GM19099 (cell line): Measurements from ENCODE around the gene AMBN.

Experiments
- POLR2A ChIP-seq: IDR thresholded peaks from 3 replicates; pipeline ENCODE4 v1.6.1; 2011; ENCODE audit warnings: low read depth; ENCODE audit not compliant: insufficient read length; ENCODE audit errors: extremely low read depth

AMBN gene, protein sequence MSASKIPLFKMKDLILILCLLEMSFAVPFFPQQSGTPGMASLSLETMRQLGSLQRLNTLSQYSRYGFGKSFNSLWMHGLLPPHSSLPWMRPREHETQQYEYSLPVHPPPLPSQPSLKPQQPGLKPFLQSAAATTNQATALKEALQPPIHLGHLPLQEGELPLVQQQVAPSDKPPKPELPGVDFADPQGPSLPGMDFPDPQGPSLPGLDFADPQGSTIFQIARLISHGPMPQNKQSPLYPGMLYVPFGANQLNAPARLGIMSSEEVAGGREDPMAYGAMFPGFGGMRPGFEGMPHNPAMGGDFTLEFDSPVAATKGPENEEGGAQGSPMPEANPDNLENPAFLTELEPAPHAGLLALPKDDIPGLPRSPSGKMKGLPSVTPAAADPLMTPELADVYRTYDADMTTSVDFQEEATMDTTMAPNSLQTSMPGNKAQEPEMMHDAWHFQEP

DNA sequence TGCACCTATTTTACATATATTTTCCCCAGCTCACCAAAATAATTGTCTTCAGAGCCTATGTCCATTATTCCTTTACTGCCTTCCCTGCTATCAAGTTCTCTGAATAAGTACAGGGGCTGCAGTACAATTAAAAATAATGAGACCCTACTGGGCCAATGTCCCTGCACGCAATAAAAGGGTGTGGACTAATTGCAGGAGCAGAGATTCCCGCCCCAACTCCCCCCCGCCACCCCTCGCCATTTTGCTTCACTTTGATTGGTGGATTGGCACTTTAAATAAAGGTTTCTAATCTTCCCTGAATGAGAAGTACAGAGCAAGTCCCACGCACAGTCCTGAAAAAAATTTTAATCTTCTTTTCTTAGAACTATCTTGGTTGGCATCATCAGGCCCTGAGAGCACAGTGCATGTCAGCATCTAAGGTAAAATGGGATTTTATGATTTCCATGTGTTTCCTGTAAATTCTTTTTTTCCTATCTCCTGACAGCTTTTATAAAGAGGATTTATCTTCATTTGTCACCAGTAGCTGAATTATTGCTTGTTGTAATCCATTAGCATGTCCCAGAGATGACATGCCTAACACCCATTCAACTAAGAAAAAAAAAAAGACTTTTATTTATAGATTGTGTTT, at the start of gene AMBN:
Gene AMBN (plus strand): TSS at position 302 of the 628 bp plus-strand sequence. CDS start 103 bp downstream, at position 405.
- no peak for TF ChIP-seq POLR2A

DNA sequence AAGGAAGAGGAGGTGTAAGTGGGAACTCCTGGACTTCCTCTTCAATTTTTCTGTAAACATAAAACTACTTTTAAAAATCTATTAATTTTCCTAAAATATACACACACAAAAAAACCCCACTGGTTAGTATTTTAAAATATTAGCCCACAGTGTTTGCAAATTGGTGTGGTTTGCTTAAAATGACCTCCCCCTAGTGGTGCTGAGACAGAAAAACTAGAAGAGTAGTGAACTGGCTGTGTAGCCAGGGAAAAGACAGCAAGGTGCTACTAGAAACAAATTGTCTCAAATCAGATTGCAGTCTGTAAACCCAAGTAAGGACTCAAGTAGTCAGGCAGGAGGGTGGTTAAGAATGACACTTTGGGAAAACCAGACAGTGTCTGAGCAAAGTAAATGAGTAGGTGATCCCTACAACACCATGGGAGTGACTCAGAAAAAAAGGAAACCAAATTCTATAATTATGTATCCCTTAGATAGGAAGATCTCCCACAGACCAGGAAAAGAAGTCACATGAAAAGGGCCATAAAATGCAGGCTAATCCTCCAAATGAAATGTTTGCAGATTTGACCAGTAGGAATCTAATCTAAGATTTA, 47.7 kb upstream of the AMBN start:
- TF ChIP-seq POLR2A, result no peak

DNA sequence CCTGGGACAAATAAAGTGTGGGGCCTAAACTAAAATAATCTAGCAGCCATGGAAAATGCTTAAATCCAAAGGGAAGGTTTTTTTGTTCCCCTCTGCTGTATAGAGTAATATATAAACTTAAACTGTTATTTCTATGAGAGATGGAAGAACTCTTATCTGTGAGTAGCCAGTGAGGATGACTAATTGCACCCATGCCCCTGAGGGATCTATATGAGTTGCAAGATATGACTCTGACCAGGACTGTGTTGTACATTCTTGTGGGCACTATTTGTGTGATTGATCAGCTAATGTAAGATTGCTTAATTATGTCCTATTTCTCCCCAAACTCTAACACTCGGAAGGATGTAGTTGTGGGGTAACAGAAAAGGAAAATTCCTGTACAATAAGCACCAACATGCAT, 35.2 kb upstream of the AMBN start:
- no peak for TF ChIP-seq POLR2A

DNA sequence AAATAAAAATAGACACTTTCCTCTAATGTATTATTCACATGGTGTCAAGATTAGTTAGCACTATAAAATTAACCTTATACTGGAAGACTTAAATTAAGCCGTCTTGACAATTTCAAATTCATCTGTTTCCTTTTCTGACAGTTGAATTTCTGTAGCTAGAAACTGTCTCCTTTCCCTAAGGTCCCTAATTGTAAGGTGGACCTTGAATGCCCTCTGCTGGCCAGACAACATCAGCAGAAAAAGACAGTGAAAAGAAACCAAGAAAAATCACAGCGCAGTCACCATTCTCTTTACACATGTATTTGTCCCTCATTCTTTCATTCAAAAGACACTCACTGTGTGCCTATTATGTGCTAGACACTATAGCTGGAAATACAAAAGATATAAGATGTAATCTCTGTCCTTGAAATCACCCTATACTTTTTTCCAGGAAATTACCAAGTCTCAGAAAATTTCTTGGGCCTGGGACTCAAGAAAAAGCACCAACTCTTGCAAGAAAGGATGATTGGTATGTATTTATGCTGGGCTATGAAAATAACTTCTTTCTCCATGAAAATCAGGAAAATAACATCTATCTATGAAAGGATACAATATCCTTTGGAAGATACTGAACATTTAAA, 32.7 kb upstream of the AMBN start:
- TF ChIP-seq POLR2A, result no peak

DNA sequence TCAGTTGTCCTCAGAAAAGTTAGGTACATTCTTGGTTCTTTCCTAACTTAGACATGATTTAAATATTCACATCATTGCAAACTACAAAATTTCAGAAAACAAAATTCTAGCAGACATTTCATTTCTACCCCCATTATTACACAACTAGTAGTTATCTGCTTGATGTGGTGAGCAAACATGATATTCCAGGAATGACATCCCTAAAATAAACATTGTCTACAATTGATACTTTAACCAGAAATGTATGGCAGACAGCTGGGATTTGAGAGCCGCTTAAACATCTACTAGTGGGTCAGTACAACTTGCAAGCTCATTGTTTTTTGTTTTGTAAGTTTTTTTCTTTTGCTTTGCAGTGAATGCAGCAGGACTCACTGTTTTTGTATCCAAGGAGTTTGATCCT, 32.1 kb upstream of the AMBN start:
- TF ChIP-seq POLR2A, result no peak

DNA sequence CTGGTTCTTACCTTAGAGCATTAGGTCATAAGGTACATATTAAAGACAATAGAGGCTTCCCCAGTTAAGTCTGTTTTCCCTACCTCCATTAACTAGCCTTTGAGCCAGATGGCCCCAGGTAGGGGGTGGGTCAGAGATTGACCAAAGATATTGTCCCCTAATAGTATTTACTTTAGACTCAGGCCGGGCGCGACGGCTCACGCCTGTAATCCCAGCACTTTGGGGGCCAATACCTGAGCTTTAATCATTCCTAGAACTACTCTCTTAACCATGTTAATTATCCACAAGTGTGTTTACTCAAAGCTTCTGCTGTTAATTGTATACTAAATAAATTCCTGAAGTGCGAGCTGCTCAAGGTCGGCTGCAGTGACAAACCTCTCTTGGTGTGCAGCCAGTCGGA, 28.0 kb upstream of the AMBN start:
- no peak for TF ChIP-seq POLR2A

DNA sequence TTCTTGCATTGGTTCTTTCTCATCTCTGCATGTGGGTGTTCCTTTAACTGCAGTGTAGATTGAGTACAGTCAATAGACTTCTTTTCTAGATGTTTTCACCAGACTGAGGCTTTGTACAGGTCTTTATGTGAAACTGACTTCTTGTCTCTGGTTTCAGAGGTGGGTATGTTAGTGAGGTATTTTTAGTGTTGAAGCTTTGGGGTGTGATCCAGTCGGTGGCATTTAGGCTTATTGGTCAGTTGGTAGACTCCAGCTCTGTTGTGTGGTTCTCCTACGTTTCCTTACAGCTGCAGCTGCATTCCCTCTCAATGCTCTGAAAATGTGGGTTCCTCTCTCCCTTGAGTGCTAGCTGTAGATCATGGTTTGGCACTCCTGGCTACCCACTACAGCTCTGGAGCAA, 21.3 kb upstream of the AMBN start:
- no peak for TF ChIP-seq POLR2A

DNA sequence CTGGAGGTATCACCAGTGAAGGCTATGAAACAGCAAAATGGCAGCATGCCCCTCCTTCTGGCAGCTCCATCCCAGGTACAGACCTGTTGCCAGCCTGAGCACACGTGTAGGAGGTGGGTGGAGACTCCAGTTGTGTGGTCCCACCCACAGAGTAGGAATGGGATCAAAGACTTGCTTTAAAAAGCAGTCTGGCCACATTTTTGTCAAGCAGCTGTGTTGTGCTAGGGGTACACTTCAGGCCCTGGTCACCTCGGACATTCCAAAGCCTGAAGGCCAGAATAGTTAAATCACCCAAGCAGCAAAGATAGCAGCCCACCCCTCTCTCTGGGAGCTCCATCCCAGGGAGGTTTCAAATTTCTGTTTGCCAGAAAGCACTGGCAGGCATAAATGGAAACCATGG, 20.3 kb upstream of the AMBN start:
- TF ChIP-seq POLR2A, result no peak

DNA sequence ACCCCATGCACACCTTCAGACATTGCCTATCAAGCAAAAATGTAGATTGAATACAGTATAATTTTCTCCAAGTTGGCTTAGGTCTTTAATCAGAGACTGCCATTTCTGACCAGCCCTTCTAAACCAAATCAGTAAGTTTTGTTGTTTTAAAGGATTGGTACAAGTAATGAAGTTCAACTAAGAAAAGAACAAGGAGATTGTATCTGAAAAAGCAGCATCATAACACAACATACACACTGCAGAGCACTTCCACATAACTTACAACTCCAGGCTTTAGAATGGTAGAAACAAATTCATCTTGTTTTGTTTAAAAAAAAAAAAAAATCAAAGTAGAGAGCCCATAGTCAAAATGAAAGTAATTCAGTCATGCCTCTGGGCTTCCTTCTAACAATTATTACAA, 16.1 kb upstream of the AMBN start:
- no peak for TF ChIP-seq POLR2A

DNA sequence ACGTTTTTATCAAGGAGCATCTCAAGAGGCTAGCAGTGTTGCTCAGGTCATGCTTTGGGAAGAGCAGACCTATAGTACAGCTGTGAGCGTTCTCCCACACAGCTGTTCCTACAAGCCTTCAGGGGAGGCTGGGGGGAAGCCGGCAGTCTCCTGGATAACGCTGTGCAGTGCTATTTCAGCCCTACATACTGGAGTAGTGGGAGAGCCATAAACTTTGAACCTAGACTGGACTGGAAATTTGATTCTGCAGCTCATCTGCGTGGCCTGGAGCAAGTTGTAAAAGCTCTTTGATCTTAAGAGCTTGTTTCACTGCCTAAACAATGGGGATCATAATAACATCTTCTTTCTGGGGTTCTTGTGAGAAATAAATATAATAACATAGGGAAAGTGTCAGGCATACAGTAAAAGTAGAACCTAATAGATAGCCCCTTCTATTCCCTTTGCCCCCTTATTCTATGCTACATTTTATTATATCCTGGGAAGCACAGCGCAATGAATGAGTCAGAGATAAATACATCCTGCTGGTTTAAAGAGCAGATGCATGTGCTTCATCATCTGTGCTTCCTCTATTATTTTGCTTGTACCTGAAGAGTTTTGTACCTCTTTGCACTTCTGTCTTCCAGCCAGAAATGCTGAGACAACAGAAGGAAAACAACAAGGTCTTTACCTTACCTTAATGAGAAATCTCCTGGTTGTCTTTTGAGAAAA, 14.7 kb upstream of the AMBN start:
- TF ChIP-seq POLR2A, result no peak

DNA sequence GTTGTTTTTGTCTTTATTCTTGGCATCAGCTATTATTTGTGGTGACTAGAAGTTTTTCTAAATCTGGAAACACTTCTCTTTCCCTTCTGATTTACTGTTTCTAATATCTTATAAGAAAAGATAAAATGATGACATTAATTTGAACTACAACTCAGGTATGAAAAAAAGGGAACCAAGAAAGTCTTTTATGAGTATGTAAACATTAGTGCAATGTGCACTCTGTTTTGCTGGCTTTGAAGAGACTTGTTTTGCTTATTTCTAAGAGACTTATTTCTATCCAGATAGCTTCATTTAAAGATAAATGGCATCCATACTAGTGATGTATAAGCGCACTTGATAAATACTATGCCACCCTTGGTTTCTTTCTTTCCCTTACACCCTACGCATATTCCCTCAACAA, 10.1 kb upstream of the AMBN start:
- TF ChIP-seq POLR2A, result no peak

DNA sequence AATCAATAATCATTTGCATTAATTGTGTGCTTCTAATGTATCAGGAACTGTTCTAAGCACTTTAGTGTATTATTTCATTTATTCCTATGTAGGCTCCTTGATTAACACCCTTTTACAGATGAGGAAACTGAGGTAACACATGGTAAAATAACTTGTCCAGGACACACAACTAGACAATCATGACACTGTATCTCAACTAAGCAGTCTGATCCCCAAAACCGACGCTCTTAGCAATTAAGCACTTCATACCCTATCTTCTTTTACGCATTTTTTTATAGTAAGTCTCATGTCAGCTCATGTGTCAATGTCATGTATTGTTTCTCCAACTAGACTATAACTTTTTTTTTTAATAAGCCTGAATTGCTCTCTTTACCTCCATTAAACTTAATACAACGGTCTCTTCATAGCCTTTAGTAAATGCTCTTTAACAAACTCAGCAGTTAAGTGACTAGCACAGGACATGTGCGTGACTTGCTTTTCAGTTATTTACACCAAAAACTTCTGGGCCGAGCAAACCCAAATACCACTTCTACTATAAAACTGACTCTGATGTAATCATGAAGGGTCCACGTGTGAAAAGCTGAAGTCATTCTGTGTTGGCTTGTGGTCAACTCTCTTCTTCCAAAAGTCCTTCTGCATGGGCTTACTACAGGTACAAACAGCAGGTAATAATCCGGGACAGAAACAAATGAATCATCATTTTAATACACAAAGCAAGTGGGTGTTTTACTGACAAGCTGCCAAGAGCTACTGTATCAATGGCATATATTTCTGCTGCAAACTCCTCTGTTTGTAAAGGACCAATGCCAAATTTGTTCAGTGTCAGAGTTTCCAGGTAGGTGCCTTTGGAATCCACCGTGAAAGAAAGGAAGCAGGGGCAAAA, 7.9 kb upstream of the AMBN start:
- TF ChIP-seq POLR2A, result no peak

DNA sequence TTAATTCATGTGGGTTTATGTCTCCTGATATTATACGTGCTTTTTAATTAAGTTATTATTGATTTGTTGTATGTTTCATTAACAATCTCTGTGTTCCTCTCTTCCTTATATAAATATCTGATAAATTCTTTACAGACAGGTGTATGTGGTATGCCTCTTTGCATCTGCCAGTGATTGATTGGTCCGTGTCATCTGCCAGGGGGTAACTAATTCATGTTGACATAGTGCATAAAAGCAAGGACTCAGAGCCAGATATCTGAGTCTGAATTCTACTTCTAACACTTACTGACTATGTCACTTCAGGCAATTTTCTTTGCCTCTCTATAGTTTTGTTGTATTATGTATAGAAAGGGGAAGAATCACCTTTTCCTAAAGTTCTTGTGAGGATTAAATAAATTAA, 5.2 kb upstream of the AMBN start:
- TF ChIP-seq POLR2A, result no peak

DNA sequence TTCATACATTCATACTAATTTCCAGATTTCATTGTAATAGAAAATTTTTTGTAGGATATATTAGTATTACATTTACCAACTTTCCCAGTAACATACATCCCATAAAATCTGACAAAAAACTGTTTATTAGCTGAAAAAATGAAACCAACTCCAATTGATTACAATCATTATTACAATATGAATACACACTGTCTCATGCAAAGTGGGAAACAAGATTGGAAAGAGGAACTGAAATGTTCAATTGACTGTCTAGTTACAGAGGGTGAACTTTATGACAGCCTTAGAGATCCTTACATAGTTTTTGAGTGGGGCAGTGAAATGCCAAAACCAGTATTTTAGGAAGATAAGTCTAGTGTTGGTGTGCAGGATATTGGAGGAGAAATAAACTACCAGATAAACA, 2.3 kb upstream of the AMBN start:
- no peak for TF ChIP-seq POLR2A
